NCI-H2029 (cell line): ENCODE results near the gene BCORL1.

Source experiments
- DNase-seq: peaks from one replicate; lab custom pipeline; 2025; lab: John Stamatoyannopoulos, UW

BCORL1 gene

GRCh38 chrX:129965166-129965565 is 17.3 kb upstream of the BCORL1 start:
- no peak for DNase-seq

- no peak for DNase-seq
Observed at GRCh38 chrX:129968968-129969367, 13.5 kb upstream of the BCORL1 start.

- no peak for DNase-seq
Observed at GRCh38 chrX:129976441-129976840, 6.0 kb upstream of the BCORL1 start.

- no peak for DNase-seq
Observed at GRCh38 chrX:129979207-129979920, 3.1 kb upstream of the BCORL1 start.

- no peak for DNase-seq
Observed at GRCh38 chrX:129980001-129980401, 2.4 kb upstream of the BCORL1 start.

DNA sequence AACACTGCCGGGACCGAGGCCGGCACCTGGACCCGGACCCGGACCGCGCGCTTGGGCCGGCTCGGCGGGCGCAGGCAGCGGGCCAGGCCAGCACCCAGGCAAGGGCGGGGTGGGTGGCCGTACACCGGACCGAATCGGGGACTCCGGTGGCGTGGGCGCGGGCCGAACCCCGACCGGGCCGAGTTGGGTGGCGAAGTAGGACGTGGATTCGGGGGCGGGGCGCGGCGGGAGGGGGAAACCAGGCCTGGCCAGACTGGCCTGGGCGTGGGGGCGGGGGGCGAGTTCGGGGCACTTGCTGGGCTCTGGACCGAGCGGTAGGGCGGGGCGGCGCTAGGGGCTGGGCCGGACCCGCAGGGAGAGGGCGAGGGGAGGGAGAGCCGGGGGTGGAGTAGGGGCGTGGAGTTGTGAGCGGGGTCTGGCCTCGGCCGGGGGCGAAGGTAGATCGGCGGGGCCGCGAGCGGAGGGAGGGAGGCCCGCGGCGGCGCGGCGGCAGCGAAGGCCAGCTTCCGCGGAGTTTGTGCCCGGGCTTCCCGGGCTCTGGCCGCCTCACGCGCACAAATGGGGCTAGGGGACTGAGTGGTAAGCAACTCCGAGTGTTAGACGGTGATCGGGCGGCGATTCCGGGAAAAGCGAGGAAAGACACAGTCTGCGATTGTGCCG is 1.8 kb upstream of the BCORL1 start:
- no peak for DNase-seq

GRCh38 chrX:129981200-129981553 is 1.3 kb upstream of the BCORL1 start:
- no peak for DNase-seq

- DNase-seq: no peak
Observed at GRCh38 chrX:129981752-129982299, 609 bp upstream of the BCORL1 start.

DNA sequence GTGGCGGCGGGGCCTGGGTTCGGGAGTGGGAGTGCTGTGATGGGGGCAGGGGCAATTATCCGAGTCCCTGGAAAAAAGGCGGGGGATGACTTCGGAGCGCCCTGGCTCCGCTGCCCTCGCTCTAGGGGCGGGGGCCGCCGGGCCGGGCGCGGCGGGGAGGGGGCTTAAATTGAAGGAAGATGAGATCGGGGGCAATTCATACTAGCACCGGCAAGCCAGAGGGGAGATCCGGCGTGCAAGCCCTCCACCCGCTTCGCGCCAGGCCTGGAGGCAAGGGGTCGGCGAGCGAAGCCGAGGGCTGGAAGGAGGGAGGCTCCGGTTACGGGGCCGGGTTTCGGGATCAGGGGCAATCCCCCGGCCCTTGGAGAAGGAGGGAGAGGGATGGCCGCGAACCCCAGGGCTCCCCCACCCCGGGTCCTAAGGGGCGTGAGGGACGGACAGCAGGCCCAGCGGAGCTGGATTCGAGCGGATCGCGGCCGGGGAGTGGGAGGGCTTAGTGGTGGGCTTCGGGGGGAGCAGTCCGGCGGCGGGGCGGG is 1.2 kb downstream of the BCORL1 start:
- no peak for DNase-seq

DNA sequence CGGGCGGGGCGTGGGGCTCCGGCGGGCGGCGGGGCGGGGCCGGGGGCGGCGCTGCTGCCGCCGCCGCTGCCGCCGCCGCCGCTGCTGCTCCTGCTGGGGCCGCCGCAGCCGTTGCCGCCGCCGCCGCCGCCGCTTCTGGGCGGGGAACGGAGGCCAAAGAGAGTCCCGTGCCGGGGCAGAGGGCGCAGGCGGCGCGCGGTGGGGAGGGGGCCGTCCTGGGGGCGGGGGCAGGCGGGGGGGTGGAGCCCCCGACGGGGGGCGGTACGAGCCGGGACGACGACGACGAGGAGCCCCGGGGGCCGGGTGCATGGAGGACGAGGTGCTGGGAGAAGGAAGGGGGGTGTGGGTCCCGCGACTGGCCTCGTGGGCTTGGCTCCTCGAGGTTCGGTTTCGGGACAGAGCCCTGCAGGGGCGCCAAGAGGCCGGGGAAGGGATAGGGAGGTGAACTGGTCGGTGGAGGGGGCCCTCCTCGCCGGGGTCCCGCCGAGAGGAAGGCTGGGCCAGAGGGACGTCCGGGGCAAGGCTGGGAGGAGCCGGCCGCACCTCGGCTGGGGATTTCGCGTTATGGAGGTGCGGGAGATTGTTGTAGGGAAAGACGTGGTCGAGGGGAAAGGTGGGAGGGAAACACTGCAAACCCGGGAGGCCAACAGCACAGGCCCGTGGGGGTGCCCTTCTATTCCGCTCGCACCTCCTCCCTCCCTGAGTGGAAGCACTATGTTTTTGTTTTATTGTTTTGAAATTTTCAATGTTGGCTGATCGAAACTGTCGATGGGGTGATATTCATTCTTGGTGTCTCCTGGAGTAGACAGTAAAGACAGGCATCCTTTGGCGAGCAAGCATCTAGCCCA is 1.9 kb downstream of the BCORL1 start:
- DNase-seq: no peak

- DNase-seq: no peak
Observed at GRCh38 chrX:129987871-129988270, 5.4 kb downstream of the BCORL1 start.

- DNase-seq: no peak
Observed at GRCh38 chrX:129992181-129992580, 9.7 kb downstream of the BCORL1 start.

GRCh38 chrX:129996120-129996519 is 13.7 kb downstream of the BCORL1 start:
- DNase-seq: no peak

DNA sequence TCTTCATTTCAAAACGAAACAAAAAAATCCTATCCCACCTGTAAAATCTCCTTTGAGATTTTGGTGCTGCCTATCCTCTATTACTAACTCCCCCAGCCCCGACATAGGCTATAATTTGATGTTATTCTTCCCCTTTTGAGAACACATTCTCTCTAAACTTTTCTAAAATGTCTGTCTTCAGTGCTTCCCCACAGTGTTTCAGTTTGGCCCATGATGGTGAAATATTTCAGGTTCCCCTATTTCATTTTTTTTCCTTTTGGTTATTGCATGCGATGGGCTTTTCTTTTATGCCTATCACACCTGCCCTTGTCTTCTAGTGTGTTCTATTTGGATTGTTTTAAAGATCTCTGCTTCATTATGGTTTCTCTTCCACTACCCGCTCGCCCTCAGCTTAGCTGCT is 14.7 kb downstream of the BCORL1 start:
- DNase-seq: no peak

DNA sequence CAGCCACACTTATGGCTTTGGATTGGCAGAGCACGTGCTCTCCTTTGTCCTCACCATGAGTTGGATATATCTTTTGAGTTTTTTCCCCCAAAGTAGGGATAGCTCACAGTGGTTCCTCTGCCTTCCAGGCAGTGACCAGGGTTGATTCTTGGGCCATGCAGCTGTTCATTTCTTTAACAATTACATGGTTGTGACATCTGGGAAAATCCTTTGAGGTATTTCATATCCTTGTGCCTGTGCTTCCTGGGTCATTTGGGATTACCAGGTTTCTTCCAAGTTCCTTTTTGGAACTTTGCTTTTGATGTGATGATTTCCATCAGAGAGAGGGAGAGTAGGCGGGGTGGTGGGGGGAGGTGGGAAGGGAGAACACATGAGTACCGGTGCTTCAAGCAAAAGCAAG is 15.6 kb downstream of the BCORL1 start:
- no peak for DNase-seq

DNA sequence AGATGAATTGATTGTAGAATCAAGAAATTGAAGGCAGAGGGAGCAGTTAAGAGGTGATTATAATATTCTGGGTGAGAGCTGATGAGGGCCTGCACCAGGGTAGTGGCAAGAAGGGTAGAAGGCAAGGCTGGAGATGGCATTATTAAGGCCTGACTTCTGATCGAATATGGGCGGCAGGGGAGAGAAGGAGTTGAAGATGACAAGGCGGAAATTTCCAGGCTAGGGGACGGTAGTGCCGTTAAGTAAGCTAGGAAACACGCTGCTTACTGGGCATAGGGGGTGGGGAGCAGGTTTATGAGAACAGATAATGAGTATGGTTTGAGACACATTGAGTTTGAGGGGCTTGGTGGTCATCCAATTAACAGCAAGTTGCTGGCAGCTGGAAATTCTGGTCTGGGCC is 19.5 kb downstream of the BCORL1 start:
- no peak for DNase-seq

DNA sequence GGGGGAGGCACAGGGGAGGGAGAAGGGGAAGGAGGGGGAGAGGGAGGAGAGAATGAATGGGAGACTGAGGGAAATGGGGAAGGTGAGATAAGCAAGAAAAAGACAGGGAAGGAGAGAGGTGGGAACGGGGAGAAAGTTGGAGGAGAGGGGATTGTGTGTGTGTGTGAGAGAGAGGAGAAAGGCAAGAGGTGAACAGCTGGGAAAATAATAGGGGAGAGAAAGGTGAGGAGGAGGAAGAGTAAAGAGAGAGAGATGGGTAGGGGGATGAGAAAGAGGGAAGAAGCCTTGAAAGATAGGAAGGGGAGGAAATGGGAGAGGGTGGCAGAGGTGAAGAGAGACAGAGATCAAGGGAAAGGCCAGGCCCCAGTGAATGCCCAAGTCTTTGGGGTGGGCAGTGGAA is 20.1 kb downstream of the BCORL1 start:
- DNase-seq: no peak

GRCh38 chrX:130005089-130005807 is 22.8 kb downstream of the BCORL1 start:
- DNase-seq: no peak

DNA sequence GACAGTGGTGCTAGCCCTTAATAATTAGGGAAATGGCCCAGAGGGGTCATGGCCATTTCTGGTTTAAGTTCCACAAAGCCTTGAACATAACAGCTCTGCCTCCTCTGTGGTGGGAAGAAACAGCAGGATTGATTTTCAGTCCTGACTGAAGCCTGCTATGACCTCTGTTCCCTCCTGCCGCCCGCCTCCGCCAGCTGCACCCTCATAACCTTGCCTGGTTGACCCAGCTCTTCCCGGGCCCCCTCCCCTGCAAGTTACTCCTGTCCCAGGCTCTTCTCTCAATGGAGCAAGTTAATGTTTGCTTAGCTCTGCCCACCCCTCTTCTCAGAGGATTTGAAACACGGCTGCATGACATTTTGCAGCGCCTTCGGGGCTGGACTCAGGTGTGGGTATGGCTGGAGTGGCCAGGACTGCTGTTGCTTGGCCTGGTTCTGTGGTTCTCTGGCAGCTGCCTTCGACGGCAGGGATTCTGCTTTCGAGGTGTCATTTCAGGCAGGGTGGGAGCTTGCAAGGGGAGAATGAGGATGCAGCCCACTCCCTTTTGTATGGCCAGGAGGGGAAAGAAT is 27.3 kb downstream of the BCORL1 start:
- DNase-seq: no peak

GRCh38 chrX:130012683-130013082 is 30.2 kb downstream of the BCORL1 start:
- no peak for DNase-seq

DNA sequence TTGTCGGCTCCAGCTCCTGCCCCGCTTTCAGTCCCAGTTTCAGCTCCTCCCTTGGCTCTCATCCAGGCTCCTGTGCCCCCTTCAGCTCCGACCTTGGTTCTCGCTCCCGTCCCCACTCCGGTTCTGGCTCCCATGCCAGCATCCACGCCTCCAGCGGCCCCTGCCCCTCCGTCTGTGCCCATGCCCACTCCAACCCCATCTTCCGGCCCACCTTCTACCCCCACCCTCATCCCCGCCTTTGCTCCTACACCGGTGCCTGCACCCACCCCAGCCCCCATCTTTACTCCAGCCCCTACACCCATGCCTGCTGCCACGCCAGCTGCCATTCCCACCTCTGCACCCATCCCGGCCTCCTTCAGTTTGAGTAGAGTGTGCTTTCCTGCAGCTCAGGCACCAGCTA is 31.2 kb downstream of the BCORL1 start:
- DNase-seq: no peak

GRCh38 chrX:130014356-130014755 is 31.9 kb downstream of the BCORL1 start:
- no peak for DNase-seq
